ENCODE measurements around the gene CAPN2. TPM values are rescaled to one million over a fixed set of nuclear protein-coding genes. Genes with fewer than 3 reads are reported as not detected.

CAPN2 gene
- total RNA-seq, 4 donors from 2014 or later = 33.6 to 87.6 (median 44.0) TPM

GRCh38 chr1:223760833-223761232 is 48.5 kb downstream of the CAPN2 start:
- WGBS = 91% methylated on average over 6 of the region's 6 CpGs
- peak in 1 of 2 donors; percentile 31 for DNase-seq (ENCODE audit: low spot score in 2 of 2)
- Histone ChIP-seq H3K4me1 (no peaks in the 10 kb centered on the region), H3K36me3 (peaks cover 96% of the 10 kb centered on the region), H3K4me3 (no peak overlapping the region), H3K27me3 (no peaks in the 10 kb centered on the region), H3K9me3 (no peaks in the 10 kb centered on the region), H3K27ac (no peak overlapping the region)
- TF ChIP-seq POLR2AphosphoS5 (IDR thresholded peaks at IDR 0.05) (no peak), EP300 (IDR thresholded peaks at IDR 0.05) (no peak), CTCF (IDR thresholded peaks at IDR 0.05) (no peak), POLR2A (IDR thresholded peaks at IDR 0.05) (no peak)

GRCh38 chr1:223761411-223761810 is 49.1 kb downstream of the CAPN2 start:
- DNase-seq (ENCODE audit: low spot score in 2 of 2) = no peak
- 83% methylated on average over 7 of the region's 7 CpGs for WGBS
- Histone ChIP-seq H3K36me3 (peaks cover 95% of the 10 kb centered on the region), H3K9me3 (no peaks in the 10 kb centered on the region), H3K27ac (no peak overlapping the region), H3K4me1 (no peaks in the 10 kb centered on the region), H3K27me3 (no peaks in the 10 kb centered on the region), H3K4me3 (no peak overlapping the region)
- TF ChIP-seq POLR2A (IDR thresholded peaks at IDR 0.05) (no peak), EP300 (IDR thresholded peaks at IDR 0.05) (no peak), CTCF (IDR thresholded peaks at IDR 0.05) (no peak), POLR2AphosphoS5 (IDR thresholded peaks at IDR 0.05) (no peak)

GRCh38 chr1:223763251-223763650 is 50.9 kb downstream of the CAPN2 start:
- Histone ChIP-seq H3K4me3 (no peak overlapping the region), H3K4me1 (no peaks in the 10 kb centered on the region), H3K27me3 (no peaks in the 10 kb centered on the region), H3K36me3 (peaks cover 78% of the 10 kb centered on the region), H3K9me3 (no peaks in the 10 kb centered on the region), H3K27ac (no peak overlapping the region)
- DNase-seq (ENCODE audit: low spot score in 2 of 2) = no peak
- TF ChIP-seq POLR2A (IDR thresholded peaks at IDR 0.05) = no peak
- TF ChIP-seq EP300 (IDR thresholded peaks at IDR 0.05) = no peak
- no peak for TF ChIP-seq CTCF (IDR thresholded peaks at IDR 0.05)
- no peak for TF ChIP-seq POLR2AphosphoS5 (IDR thresholded peaks at IDR 0.05)
- WGBS = 96% methylated on average over 5 of the region's 5 CpGs

- TF ChIP-seq EP300 (IDR thresholded peaks at IDR 0.05) (no peak), POLR2A (IDR thresholded peaks at IDR 0.05) (no peak), CTCF (IDR thresholded peaks at IDR 0.05) (no peak), POLR2AphosphoS5 (IDR thresholded peaks at IDR 0.05) (no peak)
- H3K4me3 ChIP-seq = no peak overlapping the region
- H3K36me3 ChIP-seq = peaks cover 73% of the 10 kb centered on the region
- H3K9me3 ChIP-seq = no peaks in the 10 kb centered on the region
- no peak overlapping the region for H3K27ac ChIP-seq
- DNase-seq (ENCODE audit: low spot score in 2 of 2) = no peak
- WGBS = 96% methylated on average over 5 of the region's 5 CpGs
- H3K27me3 ChIP-seq = no peaks in the 10 kb centered on the region
- H3K4me1 ChIP-seq = no peaks in the 10 kb centered on the region
These were observed 51.5 kb downstream of the CAPN2 start for GRCh38 chr1:223763881-223764280.

GRCh38 chr1:223765036-223765718 is 52.8 kb downstream of the CAPN2 start:
- no peak overlapping the region for H3K27ac ChIP-seq
- H3K4me1 ChIP-seq = no peaks in the 10 kb centered on the region
- DNase-seq (ENCODE audit: low spot score in 2 of 2) = no peak
- TF ChIP-seq POLR2AphosphoS5 (IDR thresholded peaks at IDR 0.05) = no peak
- TF ChIP-seq CTCF (IDR thresholded peaks at IDR 0.05) = no peak
- no peak for TF ChIP-seq EP300 (IDR thresholded peaks at IDR 0.05)
- TF ChIP-seq POLR2A (IDR thresholded peaks at IDR 0.05) = no peak
- H3K9me3 ChIP-seq = no peaks in the 10 kb centered on the region
- no peaks in the 10 kb centered on the region for H3K27me3 ChIP-seq
- H3K36me3 ChIP-seq = peaks cover 73% of the 10 kb centered on the region
- 72% methylated on average over 9 of the region's 9 CpGs for WGBS
- H3K4me3 ChIP-seq = no peak overlapping the region

All from suprapubic skin (tissue), 4 donors.